ACC112 (cell line): ENCODE measurements around the gene PNPLA3.

Experiments used
- H2AFZ ChIP-seq: fragments of 200-600 bp; sonication (generic); one replicate; pipeline ENCODE4 v1.6.0; 2017; ENCODE audit warnings: antibody characterized with exemption, low read length; ENCODE audit not compliant: unreplicated experiment
- H3K27ac ChIP-seq: fragments of 200-600 bp; sonication (generic); 2 replicates; pipeline ENCODE4 v1.5.1; 2014; ENCODE audit warnings: low read depth, mild to moderate bottlenecking, antibody characterized with exemption, low read length, moderate library complexity
- H3K27me3 ChIP-seq: fragments of 200-600 bp; sonication (generic); 2 replicates; pipeline ENCODE4 v1.6.1; 2014; ENCODE audit warnings: mild to moderate bottlenecking, antibody characterized with exemption, low read length, moderate library complexity, mixed read lengths; ENCODE audit not compliant: insufficient read depth
- H3K36me3 ChIP-seq: fragments of 200-600 bp; sonication (generic); 2 replicates; pipeline ENCODE4 v1.6.1; 2016; ENCODE audit warnings: mild to moderate bottlenecking, antibody characterized with exemption, low read length, moderate library complexity, mixed read lengths; ENCODE audit not compliant: insufficient read depth
- H3K4me1 ChIP-seq: fragments of 200-600 bp; sonication (generic); one replicate; pipeline ENCODE4 v1.6.1; 2016; ENCODE audit warnings: low read length, mixed read lengths; ENCODE audit not compliant: insufficient read depth, unreplicated experiment, control insufficient read depth
- H3K4me3 ChIP-seq: fragments of 200-600 bp; sonication (generic); 2 replicates; pipeline ENCODE4 v1.5.1; 2014; ENCODE audit warnings: mild to moderate bottlenecking, low read depth, low read length
- H3K79me2 ChIP-seq: fragments of 200-600 bp; sonication (generic); one replicate; pipeline ENCODE4 v1.6.0; 2016; ENCODE audit warnings: low read length; ENCODE audit not compliant: control insufficient read depth, unreplicated experiment, insufficient read depth

The PNPLA3 gene

GRCh38 chr22:43994416-43994815, 70.8 kb downstream of the PNPLA3 start:
- no peaks in the 10 kb centered on the region for H3K79me2 ChIP-seq
- H3K36me3 ChIP-seq, result no peaks in the 10 kb centered on the region
- no peak overlapping the region for H3K4me3 ChIP-seq
- H3K4me1 ChIP-seq, result no peaks in the 10 kb centered on the region
- no peak overlapping the region for H3K27ac ChIP-seq
- H2AFZ ChIP-seq, result no peak overlapping the region
- H3K27me3 ChIP-seq, result no peaks in the 10 kb centered on the region

- H3K27ac ChIP-seq, result no peak overlapping the region
- no peaks in the 10 kb centered on the region for H3K79me2 ChIP-seq
Observed at GRCh38 chr22:43995057-43995685, 71.6 kb downstream of the PNPLA3 start.

GRCh38 chr22:43995798-43996169, 72.2 kb downstream of the PNPLA3 start:
- Histone ChIP-seq H3K27ac (no peak overlapping the region), H2AFZ (no peak overlapping the region), H3K79me2 (no peaks in the 10 kb centered on the region), H3K4me1 (no peaks in the 10 kb centered on the region), H3K36me3 (no peaks in the 10 kb centered on the region), H3K4me3 (no peak overlapping the region), H3K27me3 (no peaks in the 10 kb centered on the region)

More at GRCh38 chr22:43995057-43995685, 71.6 kb downstream of the PNPLA3 start:
- Histone ChIP-seq H3K4me1 (no peaks in the 10 kb centered on the region), H3K36me3 (no peaks in the 10 kb centered on the region), H3K27me3 (no peaks in the 10 kb centered on the region), H2AFZ (no peak overlapping the region), H3K4me3 (no peak overlapping the region)

- no peak overlapping the region for H3K4me3 ChIP-seq
- H3K27ac ChIP-seq, result no peak overlapping the region
- no peaks in the 10 kb centered on the region for H3K4me1 ChIP-seq
- no peak overlapping the region for H2AFZ ChIP-seq
- no peaks in the 10 kb centered on the region for H3K79me2 ChIP-seq
- no peaks in the 10 kb centered on the region for H3K36me3 ChIP-seq
- no peaks in the 10 kb centered on the region for H3K27me3 ChIP-seq
Observed at GRCh38 chr22:43996170-43996980, 72.8 kb downstream of the PNPLA3 start.

GRCh38 chr22:43996981-43997265, 73.3 kb downstream of the PNPLA3 start:
- H3K4me1 ChIP-seq, result no peaks in the 10 kb centered on the region

More at GRCh38 chr22:43996981-43997265, 73.3 kb downstream of the PNPLA3 start:
- no peak overlapping the region for H3K27ac ChIP-seq
- H3K36me3 ChIP-seq, result no peaks in the 10 kb centered on the region
- H3K27me3 ChIP-seq, result no peaks in the 10 kb centered on the region
- H3K4me3 ChIP-seq, result no peak overlapping the region
- no peaks in the 10 kb centered on the region for H3K79me2 ChIP-seq
- H2AFZ ChIP-seq, result no peak overlapping the region
